Measurements from ENCODE around the gene RERE. TPM values are rescaled to one million over a fixed set of nuclear protein-coding genes. Genes with fewer than 3 reads are reported as not detected.

The RERE gene
- total and polyA plus RNA-seq, 5 donors: 72.4 to 175 (median 161) TPM

- no peaks in the 10 kb centered on the region for H3K9me3 ChIP-seq (ENCODE audit: control insufficient read depth, low read length)
- no peak for DNase-seq
- H3K4me1 ChIP-seq (ENCODE audit: control insufficient read depth, insufficient read depth, low read length): peaks cover 4% of the 10 kb centered on the region
- ATAC-seq: no peak
- no peak overlapping the region for H3K27ac ChIP-seq (ENCODE audit: low read length)
- intact Hi-C loops (cut with DNase I): no loop called here
- no peaks in the 10 kb centered on the region for H3K27me3 ChIP-seq (ENCODE audit: control insufficient read depth, insufficient read depth)
- no peak overlapping the region for H3K4me3 ChIP-seq (ENCODE audit: low read length)
- 90% methylated on average over 3 of the region's 3 CpGs for WGBS
These were observed 376.0 kb downstream of the RERE start for GRCh38 chr1:8441426-8441825.

- 16% methylated on average over 8 of the region's 8 CpGs for WGBS
- Histone ChIP-seq H3K9me3 (ENCODE audit: control insufficient read depth, low read length) (no peaks in the 10 kb centered on the region), H3K4me1 (ENCODE audit: control insufficient read depth, insufficient read depth, low read length) (peaks cover 7% of the 10 kb centered on the region), H3K4me3 (ENCODE audit: low read length) (no peak overlapping the region), H3K27ac (ENCODE audit: low read length) (peak overlapping the region; percentile 48), H3K27me3 (ENCODE audit: control insufficient read depth, insufficient read depth) (no peaks in the 10 kb centered on the region)
- intact Hi-C loops (cut with DNase I): no loop called here
- DNase-seq: peak; percentile 88 to 93 (median 91)
- peak; percentile 93 to 94 for ATAC-seq
These were observed 378.3 kb downstream of the RERE start for GRCh38 chr1:8439015-8439702.

- Histone ChIP-seq H3K27ac (ENCODE audit: low read length) (no peak overlapping the region), H3K9me3 (ENCODE audit: control insufficient read depth, low read length) (no peaks in the 10 kb centered on the region), H3K4me1 (ENCODE audit: control insufficient read depth, insufficient read depth, low read length) (peaks cover 7% of the 10 kb centered on the region), H3K27me3 (ENCODE audit: control insufficient read depth, insufficient read depth) (no peaks in the 10 kb centered on the region), H3K4me3 (ENCODE audit: low read length) (no peak overlapping the region)
- 52% methylated on average over 4 of the region's 4 CpGs for WGBS
- ATAC-seq (peak in 1 of 2 donors; percentile 74), DNase-seq (no peak)
- intact Hi-C loops (cut with DNase I): no loop called here
These were observed 379.0 kb downstream of the RERE start for GRCh38 chr1:8438489-8438888.

GRCh38 chr1:8437347-8437746 lies 380.1 kb downstream of the RERE start:
- ATAC-seq (no peak), DNase-seq (no peak)
- no peaks in the 10 kb centered on the region for H3K9me3 ChIP-seq (ENCODE audit: control insufficient read depth, low read length)
- peaks cover 7% of the 10 kb centered on the region for H3K4me1 ChIP-seq (ENCODE audit: control insufficient read depth, insufficient read depth, low read length)
- intact Hi-C loops (cut with DNase I): no loop called here
- 93% methylated on average over 4 of the region's 4 CpGs for WGBS
- no peak overlapping the region for H3K4me3 ChIP-seq (ENCODE audit: low read length)
- H3K27me3 ChIP-seq (ENCODE audit: control insufficient read depth, insufficient read depth): no peaks in the 10 kb centered on the region
- H3K27ac ChIP-seq (ENCODE audit: low read length): no peak overlapping the region

- Histone ChIP-seq H3K4me3 (ENCODE audit: low read length) (no peak overlapping the region), H3K27ac (ENCODE audit: low read length) (no peak overlapping the region), H3K9me3 (ENCODE audit: control insufficient read depth, low read length) (no peaks in the 10 kb centered on the region), H3K27me3 (ENCODE audit: control insufficient read depth, insufficient read depth) (no peaks in the 10 kb centered on the region), H3K4me1 (ENCODE audit: control insufficient read depth, insufficient read depth, low read length) (peaks cover 12% of the 10 kb centered on the region)
- 79% methylated on average over 3 of the region's 3 CpGs for WGBS
- no peak for DNase-seq
- no peak for ATAC-seq
- intact Hi-C loops (cut with DNase I): no loop called here
These were observed 381.8 kb downstream of the RERE start for GRCh38 chr1:8435569-8436071.

- H3K4me1 ChIP-seq (ENCODE audit: control insufficient read depth, insufficient read depth, low read length): peaks cover 10% of the 10 kb centered on the region
These were observed 383.3 kb downstream of the RERE start for GRCh38 chr1:8434101-8434500.

GRCh38 chr1:8431784-8432183 lies 385.7 kb downstream of the RERE start:
- intact Hi-C loops (cut with DNase I): no loop called here
- no peaks in the 10 kb centered on the region for H3K9me3 ChIP-seq (ENCODE audit: control insufficient read depth, low read length)
- WGBS: 81% methylated on average over 7 of the region's 7 CpGs
- peaks cover 10% of the 10 kb centered on the region for H3K4me1 ChIP-seq (ENCODE audit: control insufficient read depth, insufficient read depth, low read length)
- no peak overlapping the region for H3K4me3 ChIP-seq (ENCODE audit: low read length)
- H3K27me3 ChIP-seq (ENCODE audit: control insufficient read depth, insufficient read depth): no peaks in the 10 kb centered on the region
- H3K27ac ChIP-seq (ENCODE audit: low read length): peak overlapping the region; percentile 39
- ATAC-seq (peak; percentile 17 to 24), DNase-seq (no peak)

More at GRCh38 chr1:8434101-8434500, 383.3 kb downstream of the RERE start:
- Histone ChIP-seq H3K27ac (ENCODE audit: low read length) (no peak overlapping the region), H3K27me3 (ENCODE audit: control insufficient read depth, insufficient read depth) (no peaks in the 10 kb centered on the region), H3K9me3 (ENCODE audit: control insufficient read depth, low read length) (no peaks in the 10 kb centered on the region), H3K4me3 (ENCODE audit: low read length) (no peak overlapping the region)
- DNase-seq (peak in 1 of 3 donors; percentile 7), ATAC-seq (no peak)
- 95% methylated on average over 4 of the region's 4 CpGs for WGBS
- intact Hi-C loops (cut with DNase I): no loop called here

GRCh38 chr1:8431019-8431418 lies 386.4 kb downstream of the RERE start:
- Histone ChIP-seq H3K27ac (ENCODE audit: low read length) (no peak overlapping the region), H3K4me1 (ENCODE audit: control insufficient read depth, insufficient read depth, low read length) (peaks cover 12% of the 10 kb centered on the region)
- intact Hi-C loops (cut with DNase I): no loop called here

GRCh38 chr1:8430476-8430875 lies 387.0 kb downstream of the RERE start:
- Histone ChIP-seq H3K27me3 (ENCODE audit: control insufficient read depth, insufficient read depth) (no peaks in the 10 kb centered on the region), H3K4me1 (ENCODE audit: control insufficient read depth, insufficient read depth, low read length) (peaks cover 10% of the 10 kb centered on the region), H3K27ac (ENCODE audit: low read length) (no peak overlapping the region), H3K9me3 (ENCODE audit: control insufficient read depth, low read length) (no peaks in the 10 kb centered on the region), H3K4me3 (ENCODE audit: low read length) (no peak overlapping the region)
- no peak for DNase-seq
- intact Hi-C loops (cut with DNase I): no loop called here
- ATAC-seq: no peak
- 73% methylated on average over 2 of the region's 2 CpGs for WGBS

More at GRCh38 chr1:8431019-8431418, 386.4 kb downstream of the RERE start:
- H3K4me3 ChIP-seq (ENCODE audit: low read length): no peak overlapping the region
- 88% methylated on average over 8 of the region's 8 CpGs for WGBS
- H3K27me3 ChIP-seq (ENCODE audit: control insufficient read depth, insufficient read depth): no peaks in the 10 kb centered on the region
- no peak for DNase-seq
- no peaks in the 10 kb centered on the region for H3K9me3 ChIP-seq (ENCODE audit: control insufficient read depth, low read length)
- no peak for ATAC-seq

- DNase-seq (no peak), ATAC-seq (no peak)
- intact Hi-C loops (cut with DNase I): loop anchor here in 2 of 4 donors (10.0 kb wide), 1 partner anchor 95 kb away; no protein-coding TSS in a partner anchor
- Histone ChIP-seq H3K9me3 (ENCODE audit: control insufficient read depth, low read length) (no peaks in the 10 kb centered on the region), H3K4me3 (ENCODE audit: low read length) (no peak overlapping the region), H3K27ac (ENCODE audit: low read length) (no peak overlapping the region), H3K27me3 (ENCODE audit: control insufficient read depth, insufficient read depth) (no peaks in the 10 kb centered on the region), H3K4me1 (ENCODE audit: control insufficient read depth, insufficient read depth, low read length) (peaks cover 13% of the 10 kb centered on the region)
- 78% methylated on average over 2 of the region's 2 CpGs for WGBS
These were observed 387.8 kb downstream of the RERE start for GRCh38 chr1:8429549-8430110.

- Histone ChIP-seq H3K9me3 (ENCODE audit: control insufficient read depth, low read length) (no peaks in the 10 kb centered on the region), H3K4me1 (ENCODE audit: control insufficient read depth, insufficient read depth, low read length) (peaks cover 13% of the 10 kb centered on the region), H3K27ac (ENCODE audit: low read length) (no peak overlapping the region), H3K4me3 (ENCODE audit: low read length) (no peak overlapping the region), H3K27me3 (ENCODE audit: control insufficient read depth, insufficient read depth) (no peaks in the 10 kb centered on the region)
- DNase-seq (no peak), ATAC-seq (no peak)
- intact Hi-C loops (cut with DNase I): loop anchor here in 2 of 4 donors (10.0 kb wide), 1 partner anchor 96 kb away; no protein-coding TSS in a partner anchor
- 87% methylated on average over 5 of the region's 5 CpGs for WGBS
These were observed 389.0 kb downstream of the RERE start for GRCh38 chr1:8428441-8428840.

All from right cardiac atrium (tissue), 5 donors.